Type B pancreatic cell (in vitro differentiated cells): ENCODE data around the gene CRYL1. TPM values are rescaled to one million over a fixed set of nuclear protein-coding genes. Genes with fewer than 3 reads are reported as not detected.

Experiments used
- DNase-seq: peaks from one replicate; pipeline ENCODE4 v3.0.0; 2021; ENCODE audit warnings: mixed read lengths; ENCODE audit not compliant: unreplicated experiment; ENCODE audit errors: extremely low spot score
- H3K27ac Mint-ChIP-seq: 2 replicates; pipeline ENCODE4 v1.8.0; 2021; ENCODE audit warnings: mild to moderate bottlenecking, mixed read lengths
- H3K27me3 Mint-ChIP-seq: 2 replicates; pipeline ENCODE4 v1.8.0; 2021; ENCODE audit warnings: mixed read lengths
- H3K36me3 Mint-ChIP-seq: 2 replicates; pipeline ENCODE4 v1.8.0; 2021; ENCODE audit warnings: mixed read lengths
- H3K4me1 Mint-ChIP-seq: one replicate; pipeline ENCODE4 v1.8.0; 2021; ENCODE audit warnings: mixed read lengths; ENCODE audit not compliant: unreplicated experiment
- H3K4me3 Mint-ChIP-seq: 2 replicates; pipeline ENCODE4 v1.8.0; 2021; ENCODE audit warnings: mild to moderate bottlenecking, mixed read lengths
- H3K9me3 Mint-ChIP-seq: 2 replicates; pipeline ENCODE4 v1.8.0; 2021; ENCODE audit warnings: mixed read lengths
- total RNA-seq: library from RNA; stranded (reverse); gene quantifications from 2 replicates; pipeline ENCODE4 v1.2.1, GENCODE V29; 2021; ENCODE audit warnings: low replicate concordance
- TF ChIP-seq, protein P1 (sequence below): fragments of 200-600 bp; sonication (generic); conservative IDR thresholded peaks from 2 replicates; pipeline ENCODE4 v1.5.0; 2021; ENCODE audit warnings: antibody characterized with exemption, mild to moderate bottlenecking

The CRYL1 gene
- total RNA-seq, 1 donor from 2014 or later, result 20.2 TPM

DNA sequence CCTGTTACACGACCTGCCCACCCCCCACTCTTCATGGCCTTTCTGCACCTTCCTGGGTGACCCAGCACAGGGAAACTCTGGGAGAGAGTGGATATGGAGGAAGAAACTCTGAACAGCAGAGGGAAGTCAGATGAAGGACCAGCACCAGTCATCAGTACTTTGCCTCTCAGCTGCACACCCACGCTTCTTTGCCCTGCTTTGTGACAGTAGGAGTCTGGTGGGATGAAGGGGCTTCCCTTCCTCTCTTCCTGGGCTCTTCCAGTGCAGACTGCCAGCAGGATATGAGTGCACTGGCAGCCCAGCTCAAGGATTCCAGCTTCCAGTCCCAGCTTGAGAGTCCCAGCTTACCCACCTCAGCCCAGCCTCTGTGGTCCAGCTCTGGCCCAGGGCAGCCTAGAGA lies 68.9 kb downstream of the CRYL1 start:
- TF ChIP-seq, protein P1, sequence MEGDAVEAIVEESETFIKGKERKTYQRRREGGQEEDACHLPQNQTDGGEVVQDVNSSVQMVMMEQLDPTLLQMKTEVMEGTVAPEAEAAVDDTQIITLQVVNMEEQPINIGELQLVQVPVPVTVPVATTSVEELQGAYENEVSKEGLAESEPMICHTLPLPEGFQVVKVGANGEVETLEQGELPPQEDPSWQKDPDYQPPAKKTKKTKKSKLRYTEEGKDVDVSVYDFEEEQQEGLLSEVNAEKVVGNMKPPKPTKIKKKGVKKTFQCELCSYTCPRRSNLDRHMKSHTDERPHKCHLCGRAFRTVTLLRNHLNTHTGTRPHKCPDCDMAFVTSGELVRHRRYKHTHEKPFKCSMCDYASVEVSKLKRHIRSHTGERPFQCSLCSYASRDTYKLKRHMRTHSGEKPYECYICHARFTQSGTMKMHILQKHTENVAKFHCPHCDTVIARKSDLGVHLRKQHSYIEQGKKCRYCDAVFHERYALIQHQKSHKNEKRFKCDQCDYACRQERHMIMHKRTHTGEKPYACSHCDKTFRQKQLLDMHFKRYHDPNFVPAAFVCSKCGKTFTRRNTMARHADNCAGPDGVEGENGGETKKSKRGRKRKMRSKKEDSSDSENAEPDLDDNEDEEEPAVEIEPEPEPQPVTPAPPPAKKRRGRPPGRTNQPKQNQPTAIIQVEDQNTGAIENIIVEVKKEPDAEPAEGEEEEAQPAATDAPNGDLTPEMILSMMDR, result no peak
- Mint-ChIP-seq H3K27ac (no peak overlapping the region), H3K36me3 (no peaks in the 10 kb centered on the region), H3K4me3 (no peak overlapping the region), H3K27me3 (no peaks in the 10 kb centered on the region), H3K4me1 (no peaks in the 10 kb centered on the region), H3K9me3 (no peaks in the 10 kb centered on the region)
- no peak for DNase-seq

DNA sequence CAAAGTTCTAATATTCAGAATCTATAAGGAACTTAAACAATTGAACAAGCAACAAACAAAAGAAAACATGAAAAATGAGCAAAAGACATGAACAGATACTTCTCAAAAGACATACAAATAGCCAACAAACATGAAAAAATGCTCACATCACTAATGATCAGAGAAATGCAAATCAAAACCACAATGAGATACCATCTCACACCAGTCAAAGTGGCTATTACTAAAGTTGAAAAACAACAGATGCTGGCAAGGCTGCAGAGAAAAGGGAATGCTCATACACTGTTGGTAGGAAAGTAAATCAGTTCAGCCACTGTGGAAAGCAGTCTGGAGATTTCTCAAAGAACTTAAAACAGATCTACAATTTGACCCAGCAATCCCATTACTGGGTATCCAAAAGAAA lies 74.3 kb downstream of the CRYL1 start:
- Mint-ChIP-seq H3K27me3 (no peaks in the 10 kb centered on the region), H3K4me1 (no peaks in the 10 kb centered on the region), H3K36me3 (no peaks in the 10 kb centered on the region), H3K4me3 (no peak overlapping the region), H3K9me3 (peaks cover 10% of the 10 kb centered on the region), H3K27ac (no peak overlapping the region)
- no peak for DNase-seq
- TF ChIP-seq, protein P1, result no peak

DNA sequence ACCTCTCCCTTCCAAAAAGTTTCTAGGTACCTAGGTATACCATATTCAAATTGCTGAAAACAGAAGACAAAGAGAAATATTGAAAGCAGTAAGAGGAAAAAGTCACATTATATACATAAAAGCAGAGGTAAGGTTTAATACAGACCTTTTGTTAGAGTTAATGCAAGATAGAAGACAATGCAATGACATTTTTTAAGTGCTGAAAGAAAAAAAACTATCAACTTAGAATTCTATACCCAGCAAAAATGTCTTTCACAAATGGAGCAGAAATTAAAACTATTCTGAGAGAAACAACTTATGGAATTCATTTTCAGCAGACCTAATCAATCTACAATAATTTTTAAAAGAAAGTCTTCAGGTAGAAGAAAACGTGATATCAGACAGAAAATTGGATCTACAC lies 77.2 kb downstream of the CRYL1 start:
- Mint-ChIP-seq H3K9me3 (peaks cover 10% of the 10 kb centered on the region), H3K4me1 (no peaks in the 10 kb centered on the region), H3K36me3 (no peaks in the 10 kb centered on the region), H3K27ac (no peak overlapping the region), H3K4me3 (no peak overlapping the region), H3K27me3 (no peaks in the 10 kb centered on the region)
- TF ChIP-seq, protein P1, result no peak
- DNase-seq, result no peak

DNA sequence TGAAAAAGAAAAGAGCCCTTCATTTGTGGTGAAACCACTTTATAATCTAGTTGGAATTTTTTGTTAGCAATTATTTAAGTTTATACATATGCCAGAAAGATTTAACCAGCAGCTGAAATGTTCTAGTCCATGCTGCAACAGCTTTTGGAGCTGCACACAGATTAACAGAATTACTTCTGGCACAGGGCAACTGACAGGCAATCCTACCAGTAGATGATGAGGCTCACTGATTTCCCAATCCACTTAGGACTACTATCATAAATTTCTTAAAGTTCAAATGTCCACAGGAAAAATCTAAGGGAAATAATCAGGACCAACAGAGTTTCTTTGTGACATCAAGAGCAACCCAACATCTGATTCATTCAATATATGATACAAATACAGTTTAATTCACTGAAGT lies 78.8 kb downstream of the CRYL1 start:
- Mint-ChIP-seq H3K9me3 (peaks cover 10% of the 10 kb centered on the region), H3K36me3 (no peaks in the 10 kb centered on the region), H3K27me3 (no peaks in the 10 kb centered on the region), H3K4me3 (no peak overlapping the region), H3K27ac (no peak overlapping the region), H3K4me1 (peaks cover 13% of the 10 kb centered on the region)
- TF ChIP-seq, protein P1, result no peak
- DNase-seq, result no peak

DNA sequence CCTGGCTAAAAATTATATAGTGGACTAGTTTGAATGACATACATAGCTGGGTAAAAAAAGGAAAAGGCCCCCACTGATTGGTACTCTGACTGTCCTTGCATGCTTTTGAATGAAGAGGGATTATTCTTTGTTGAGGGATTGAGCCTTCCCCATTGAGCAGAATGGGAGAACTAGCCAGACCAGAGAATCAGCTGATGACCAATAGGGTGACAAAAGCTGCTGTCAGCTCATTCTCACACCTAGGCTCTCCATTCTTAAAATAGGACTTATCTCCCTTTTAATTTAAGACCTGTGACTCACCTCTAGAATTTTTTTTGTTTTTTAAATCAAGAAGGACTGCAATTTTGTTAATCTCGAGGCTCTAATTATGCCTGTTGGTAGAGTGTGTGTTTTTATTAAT lies 79.3 kb downstream of the CRYL1 start:
- TF ChIP-seq, protein P1, result no peak
- H3K27me3 Mint-ChIP-seq, result no peaks in the 10 kb centered on the region
- H3K36me3 Mint-ChIP-seq, result no peaks in the 10 kb centered on the region
- DNase-seq, result no peak
- H3K4me3 Mint-ChIP-seq, result no peak overlapping the region
- peaks cover 14% of the 10 kb centered on the region for H3K4me1 Mint-ChIP-seq
- no peak overlapping the region for H3K27ac Mint-ChIP-seq
- peaks cover 10% of the 10 kb centered on the region for H3K9me3 Mint-ChIP-seq

DNA sequence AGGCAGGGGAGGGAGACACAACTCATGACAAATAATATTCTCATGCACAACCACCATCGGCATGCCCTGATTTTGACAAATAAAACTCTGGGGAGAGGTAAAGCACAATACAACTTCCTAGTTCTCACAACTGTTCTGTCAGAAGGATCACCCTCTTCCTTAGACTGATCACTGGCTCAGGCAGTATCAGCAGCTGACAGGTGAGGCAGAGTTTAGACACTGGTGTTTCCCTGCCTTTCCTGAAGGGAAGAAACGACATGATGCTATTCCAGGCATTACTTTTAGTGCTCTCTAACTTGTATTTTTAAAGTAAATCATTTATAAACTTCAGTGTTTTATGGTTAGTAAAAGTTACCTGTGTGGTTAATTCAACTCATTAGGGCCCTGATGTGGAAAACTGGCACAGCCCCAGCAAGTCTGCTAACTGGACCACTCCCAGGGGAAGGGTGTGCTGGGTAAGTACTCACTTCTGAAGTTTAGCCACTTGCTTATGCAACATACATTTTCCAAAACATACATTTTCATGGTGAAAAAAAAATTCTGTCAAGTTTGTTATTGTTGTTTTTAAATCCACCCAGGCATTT lies 82.8 kb downstream of the CRYL1 start:
- Mint-ChIP-seq H3K36me3 (no peaks in the 10 kb centered on the region), H3K9me3 (peaks cover 7% of the 10 kb centered on the region), H3K27me3 (no peaks in the 10 kb centered on the region), H3K4me3 (no peak overlapping the region), H3K27ac (no peak overlapping the region), H3K4me1 (peaks cover 14% of the 10 kb centered on the region)
- DNase-seq, result no peak
- TF ChIP-seq, protein P1, result no peak
